Glutamatergic neuron (in vitro differentiated cells): Measurements from ENCODE around the gene C9orf43. TPM values are rescaled to one million over a fixed set of nuclear protein-coding genes. Genes with fewer than 3 reads are reported as not detected.
"Not testable (repeated sequence)": the region's sequence is repeated elsewhere in the genome, so short reads cannot be mapped to it uniquely, and the experiment has no call there.

Experiments
- DNase-seq: peaks from one replicate; pipeline ENCODE4 v3.0.0; 2022
- H3K27ac Mint-ChIP-seq: one replicate; pipeline ENCODE4 v1.8.0; 2020; ENCODE audit warnings: mild to moderate bottlenecking, mixed read lengths, inconsistent platforms; ENCODE audit not compliant: unreplicated experiment
- H3K27me3 Mint-ChIP-seq: one replicate; pipeline ENCODE4 v1.8.0; 2020; ENCODE audit warnings: mild to moderate bottlenecking, moderate library complexity, mixed read lengths, inconsistent platforms; ENCODE audit not compliant: unreplicated experiment
- H3K36me3 Mint-ChIP-seq: one replicate; pipeline ENCODE4 v1.8.0; 2020; ENCODE audit warnings: mild to moderate bottlenecking, mixed read lengths, inconsistent platforms; ENCODE audit not compliant: unreplicated experiment
- H3K4me1 Mint-ChIP-seq: one replicate; pipeline ENCODE4 v1.8.0; 2020; ENCODE audit warnings: mild to moderate bottlenecking, low read depth, mixed read lengths, inconsistent platforms; ENCODE audit not compliant: unreplicated experiment
- H3K4me3 Mint-ChIP-seq: one replicate; pipeline ENCODE4 v1.8.0; 2020; ENCODE audit warnings: mild to moderate bottlenecking, mixed read lengths, inconsistent platforms; ENCODE audit not compliant: unreplicated experiment
- H3K9me3 Mint-ChIP-seq: one replicate; pipeline ENCODE4 v1.8.0; 2020; ENCODE audit warnings: mild to moderate bottlenecking, moderate library complexity, mixed read lengths, inconsistent platforms; ENCODE audit not compliant: unreplicated experiment
- total RNA-seq: library from RNA; stranded (reverse); fragmentation: NEBNext Ultra II Directional; extraction: Animal tissue kit (Norgen Biotek cat#: 25700); gene quantifications from one replicate; pipeline ENCODE4 v1.2.1, GENCODE V29; 2021; ENCODE audit not compliant: unreplicated experiment
- TF ChIP-seq, protein P1 (sequence below): fragments of 200-600 bp; sonication (generic); IDR thresholded peaks from one replicate; pipeline ENCODE4 v1.5.0; 2021; ENCODE audit not compliant: partially characterized antibody, unreplicated experiment

C9orf43 gene
- total RNA-seq, 1 donor from 2014 or later: 0.47 TPM

GRCh38 chr9:113401027-113401792, 9.3 kb upstream of the C9orf43 start, which contains the start of gene ALAD:
Gene ALAD (minus strand): TSS chr9:113401284. CDS start chr9:113393559, 7,725 bp downstream.
- peak; percentile 100 for DNase-seq
- no peaks in the 10 kb centered on the region for H3K4me1 Mint-ChIP-seq
- no peaks in the 10 kb centered on the region for H3K27me3 Mint-ChIP-seq
- no peaks in the 10 kb centered on the region for H3K9me3 Mint-ChIP-seq
- TF ChIP-seq, protein P1, sequence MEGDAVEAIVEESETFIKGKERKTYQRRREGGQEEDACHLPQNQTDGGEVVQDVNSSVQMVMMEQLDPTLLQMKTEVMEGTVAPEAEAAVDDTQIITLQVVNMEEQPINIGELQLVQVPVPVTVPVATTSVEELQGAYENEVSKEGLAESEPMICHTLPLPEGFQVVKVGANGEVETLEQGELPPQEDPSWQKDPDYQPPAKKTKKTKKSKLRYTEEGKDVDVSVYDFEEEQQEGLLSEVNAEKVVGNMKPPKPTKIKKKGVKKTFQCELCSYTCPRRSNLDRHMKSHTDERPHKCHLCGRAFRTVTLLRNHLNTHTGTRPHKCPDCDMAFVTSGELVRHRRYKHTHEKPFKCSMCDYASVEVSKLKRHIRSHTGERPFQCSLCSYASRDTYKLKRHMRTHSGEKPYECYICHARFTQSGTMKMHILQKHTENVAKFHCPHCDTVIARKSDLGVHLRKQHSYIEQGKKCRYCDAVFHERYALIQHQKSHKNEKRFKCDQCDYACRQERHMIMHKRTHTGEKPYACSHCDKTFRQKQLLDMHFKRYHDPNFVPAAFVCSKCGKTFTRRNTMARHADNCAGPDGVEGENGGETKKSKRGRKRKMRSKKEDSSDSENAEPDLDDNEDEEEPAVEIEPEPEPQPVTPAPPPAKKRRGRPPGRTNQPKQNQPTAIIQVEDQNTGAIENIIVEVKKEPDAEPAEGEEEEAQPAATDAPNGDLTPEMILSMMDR: peak; percentile 96
- no peaks in the 10 kb centered on the region for H3K36me3 Mint-ChIP-seq
- H3K27ac Mint-ChIP-seq: no peak within 1 kb of the TSS
- H3K4me3 Mint-ChIP-seq: peak within 1 kb of the TSS; percentile 88

DNA sequence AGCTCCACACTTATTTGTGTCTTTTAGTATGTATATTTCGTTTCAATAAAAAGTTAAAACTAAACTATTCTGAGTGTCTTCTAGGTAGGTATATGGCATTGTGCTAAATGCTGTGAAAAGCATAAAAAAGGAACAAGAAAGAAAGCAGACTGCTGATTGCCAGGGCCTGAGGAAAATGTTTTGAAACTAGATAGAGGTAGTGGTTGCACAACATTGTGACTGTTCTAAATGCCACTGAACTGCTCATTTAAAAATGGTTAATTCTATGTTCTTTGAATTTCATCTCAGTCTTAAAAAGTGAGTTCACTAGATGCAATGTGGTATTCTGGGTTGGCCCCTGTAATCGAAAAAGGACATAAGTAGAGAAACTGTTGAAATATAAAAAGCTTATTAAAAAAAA, 6.9 kb upstream of the C9orf43 start:
- no peak overlapping the region for H3K4me3 Mint-ChIP-seq
- DNase-seq: no peak
- TF ChIP-seq, protein P1: no peak
- H3K9me3 Mint-ChIP-seq: no peaks in the 10 kb centered on the region
- no peaks in the 10 kb centered on the region for H3K4me1 Mint-ChIP-seq
- H3K27me3 Mint-ChIP-seq: no peaks in the 10 kb centered on the region
- no peak overlapping the region for H3K27ac Mint-ChIP-seq
- H3K36me3 Mint-ChIP-seq: no peaks in the 10 kb centered on the region

- DNase-seq, H3K27ac Mint-ChIP-seq, H3K27me3 Mint-ChIP-seq, H3K9me3 Mint-ChIP-seq, H3K36me3 Mint-ChIP-seq, H3K4me3 Mint-ChIP-seq, H3K4me1 Mint-ChIP-seq: not testable (repeated sequence)
These were observed 4.2 kb upstream of the C9orf43 start for GRCh38 chr9:113406353-113406752.

GRCh38 chr9:113406873-113407511, 3.6 kb upstream of the C9orf43 start:
- peak overlapping the region; percentile 28 for H3K27ac Mint-ChIP-seq
- not testable (repeated sequence) for H3K4me1 Mint-ChIP-seq, H3K4me3 Mint-ChIP-seq, H3K27me3 Mint-ChIP-seq, H3K9me3 Mint-ChIP-seq, H3K36me3 Mint-ChIP-seq
- peak; percentile 76 for DNase-seq
- TF ChIP-seq, protein P1: peak; percentile 80

- Mint-ChIP-seq H3K27me3 (peaks cover 3% of the 10 kb centered on the region), H3K4me1 (peaks cover 2% of the 10 kb centered on the region), H3K27ac (peak overlapping the region; percentile 92), H3K36me3 (no peaks in the 10 kb centered on the region), H3K4me3 (peak overlapping the region; percentile 98), H3K9me3 (peaks cover 8% of the 10 kb centered on the region)
- DNase-seq: no peak
- TF ChIP-seq, protein P1: no peak
These were observed 1.1 kb upstream of the C9orf43 start for GRCh38 chr9:113409481-113409880.
